Activated naive CD8-positive, alpha-beta T cell treated with anti-CD3 and anti-CD28 coated beads for 36 hours (primary cell): ENCODE results near the gene OR11H6. TPM values are rescaled to one million over a fixed set of nuclear protein-coding genes. Genes with fewer than 3 reads are reported as not detected.
"Not testable (repeated sequence)": the region's sequence is repeated elsewhere in the genome, so short reads cannot be mapped to it uniquely, and the experiment has no call there.

Experiments
- DNase-seq: peaks from one replicate; pipeline ENCODE4 v3.0.0; 2021
- H3K27ac Mint-ChIP-seq: one replicate; pipeline ENCODE4 v1.8.0; 2022; ENCODE audit warnings: mild to moderate bottlenecking, moderate library complexity, mixed read lengths
- H3K27me3 Mint-ChIP-seq: one replicate; pipeline ENCODE4 v1.8.0; 2022; ENCODE audit warnings: mild to moderate bottlenecking, mixed read lengths
- H3K36me3 Mint-ChIP-seq: one replicate; pipeline ENCODE4 v1.8.0; 2021; ENCODE audit warnings: mild to moderate bottlenecking, mixed read lengths
- H3K4me1 Mint-ChIP-seq: one replicate; pipeline ENCODE4 v1.8.0; 2021; ENCODE audit warnings: mixed read lengths
- H3K4me3 Mint-ChIP-seq: one replicate; pipeline ENCODE4 v1.8.0; 2022; ENCODE audit warnings: mild to moderate bottlenecking, moderate library complexity, mixed read lengths
- H3K9me3 Mint-ChIP-seq: one replicate; pipeline ENCODE4 v1.8.0; 2022; ENCODE audit warnings: mixed read lengths
- total RNA-seq, 2 experiments: library from RNA; stranded (reverse); gene quantifications; one replicate each; pipeline ENCODE4 v1.2.3, GENCODE V29; 2021

The OR11H6 gene
- not detected for total RNA-seq

- Mint-ChIP-seq H3K9me3 (peaks cover 3% of the 10 kb centered on the region), H3K36me3 (no peaks in the 10 kb centered on the region), H3K4me1 (no peaks in the 10 kb centered on the region), H3K4me3 (no peak within 1 kb of the TSS), H3K27me3 (peaks cover 13% of the 10 kb centered on the region), H3K27ac (no peak within 1 kb of the TSS)
- no peak for DNase-seq
These were observed at the start of gene OR11H6 for GRCh38 chr14:20223410-20223809. OR11H6 (plus strand) TSS chr14:20223710; CDS start chr14:20223710, 0 bp downstream.

- H3K27me3 Mint-ChIP-seq, H3K27ac Mint-ChIP-seq, DNase-seq, H3K4me1 Mint-ChIP-seq, H3K36me3 Mint-ChIP-seq, H3K4me3 Mint-ChIP-seq, H3K9me3 Mint-ChIP-seq: not testable (repeated sequence)
These were observed 49.3 kb upstream of the OR11H6 start for GRCh38 chr14:20174205-20174604.

- H3K27me3 Mint-ChIP-seq = peaks cover 3% of the 10 kb centered on the region
- no peaks in the 10 kb centered on the region for H3K9me3 Mint-ChIP-seq
- no peaks in the 10 kb centered on the region for H3K4me1 Mint-ChIP-seq
- no peak overlapping the region for H3K27ac Mint-ChIP-seq
- H3K4me3 Mint-ChIP-seq = no peak overlapping the region
- no peaks in the 10 kb centered on the region for H3K36me3 Mint-ChIP-seq
- no peak for DNase-seq
These were observed 47.2 kb upstream of the OR11H6 start for GRCh38 chr14:20176330-20176729.

GRCh38 chr14:20177433-20177974 lies 46.0 kb upstream of the OR11H6 start:
- no peak overlapping the region for H3K4me3 Mint-ChIP-seq
- no peak for DNase-seq
- no peaks in the 10 kb centered on the region for H3K4me1 Mint-ChIP-seq
- H3K36me3 Mint-ChIP-seq = no peaks in the 10 kb centered on the region
- H3K9me3 Mint-ChIP-seq = no peaks in the 10 kb centered on the region
- H3K27ac Mint-ChIP-seq = no peak overlapping the region
- H3K27me3 Mint-ChIP-seq = peaks cover 3% of the 10 kb centered on the region

GRCh38 chr14:20179218-20179617 lies 44.3 kb upstream of the OR11H6 start:
- Mint-ChIP-seq H3K4me3 (no peak overlapping the region), H3K27ac (no peak overlapping the region), H3K9me3 (no peaks in the 10 kb centered on the region), H3K36me3 (no peaks in the 10 kb centered on the region), H3K27me3 (peaks cover 3% of the 10 kb centered on the region), H3K4me1 (no peaks in the 10 kb centered on the region)
- no peak for DNase-seq

- Mint-ChIP-seq H3K27ac (no peak overlapping the region), H3K4me3 (no peak overlapping the region), H3K36me3 (no peaks in the 10 kb centered on the region), H3K9me3 (no peaks in the 10 kb centered on the region), H3K4me1 (no peaks in the 10 kb centered on the region), H3K27me3 (peaks cover 2% of the 10 kb centered on the region)
- no peak for DNase-seq
These were observed 43.6 kb upstream of the OR11H6 start for GRCh38 chr14:20179880-20180279.

- DNase-seq = no peak
- Mint-ChIP-seq H3K4me1 (no peaks in the 10 kb centered on the region), H3K27me3 (peaks cover 1% of the 10 kb centered on the region), H3K4me3 (no peak overlapping the region), H3K9me3 (no peaks in the 10 kb centered on the region), H3K36me3 (no peaks in the 10 kb centered on the region), H3K27ac (no peak overlapping the region)
These were observed 43.0 kb upstream of the OR11H6 start for GRCh38 chr14:20180486-20180885.

GRCh38 chr14:20184181-20184580 lies 39.3 kb upstream of the OR11H6 start:
- no peak for DNase-seq
- peaks cover 10% of the 10 kb centered on the region for H3K27me3 Mint-ChIP-seq
- H3K27ac Mint-ChIP-seq = no peak overlapping the region
- no peak overlapping the region for H3K4me3 Mint-ChIP-seq
- H3K36me3 Mint-ChIP-seq = no peaks in the 10 kb centered on the region
- H3K4me1 Mint-ChIP-seq = no peaks in the 10 kb centered on the region
- no peaks in the 10 kb centered on the region for H3K9me3 Mint-ChIP-seq

- Mint-ChIP-seq H3K4me1 (no peaks in the 10 kb centered on the region), H3K27me3 (peaks cover 10% of the 10 kb centered on the region), H3K36me3 (no peaks in the 10 kb centered on the region), H3K27ac (no peak within 1 kb of the TSS), H3K4me3 (no peak within 1 kb of the TSS), H3K9me3 (no peaks in the 10 kb centered on the region)
- no peak for DNase-seq
These were observed 32.9 kb upstream of the OR11H6 start, which contains the start of gene OR11G2 for GRCh38 chr14:20190596-20190995. OR11G2 (plus strand) TSS chr14:20190896; CDS start chr14:20197438, 6,542 bp downstream.

- Mint-ChIP-seq H3K4me1 (no peaks in the 10 kb centered on the region), H3K36me3 (no peaks in the 10 kb centered on the region), H3K27me3 (peaks cover 11% of the 10 kb centered on the region), H3K9me3 (no peaks in the 10 kb centered on the region), H3K27ac (no peak overlapping the region), H3K4me3 (no peak overlapping the region)
- no peak for DNase-seq
These were observed 32.1 kb upstream of the OR11H6 start for GRCh38 chr14:20191396-20191795.

GRCh38 chr14:20194101-20194500 lies 29.4 kb upstream of the OR11H6 start:
- Mint-ChIP-seq H3K36me3 (no peaks in the 10 kb centered on the region), H3K4me1 (no peaks in the 10 kb centered on the region), H3K4me3 (no peak overlapping the region), H3K27me3 (peaks cover 11% of the 10 kb centered on the region), H3K9me3 (no peaks in the 10 kb centered on the region), H3K27ac (no peak overlapping the region)
- DNase-seq = no peak

GRCh38 chr14:20195170-20195569 lies 28.3 kb upstream of the OR11H6 start:
- H3K27ac Mint-ChIP-seq, H3K9me3 Mint-ChIP-seq, H3K4me3 Mint-ChIP-seq, DNase-seq, H3K36me3 Mint-ChIP-seq, H3K4me1 Mint-ChIP-seq: not testable (repeated sequence)
- peaks cover 11% of the 10 kb centered on the region for H3K27me3 Mint-ChIP-seq

- H3K9me3 Mint-ChIP-seq = no peaks in the 10 kb centered on the region
- H3K4me1 Mint-ChIP-seq = no peaks in the 10 kb centered on the region
- no peak overlapping the region for H3K27ac Mint-ChIP-seq
- DNase-seq = no peak
- no peak overlapping the region for H3K4me3 Mint-ChIP-seq
- H3K36me3 Mint-ChIP-seq = no peaks in the 10 kb centered on the region
- H3K27me3 Mint-ChIP-seq = peaks cover 11% of the 10 kb centered on the region
These were observed 27.6 kb upstream of the OR11H6 start for GRCh38 chr14:20195911-20196310.

- no peak overlapping the region for H3K27ac Mint-ChIP-seq
- H3K27me3 Mint-ChIP-seq = peaks cover 11% of the 10 kb centered on the region
- DNase-seq = no peak
- no peaks in the 10 kb centered on the region for H3K36me3 Mint-ChIP-seq
- H3K4me3 Mint-ChIP-seq = no peak overlapping the region
- H3K9me3 Mint-ChIP-seq = no peaks in the 10 kb centered on the region
- no peaks in the 10 kb centered on the region for H3K4me1 Mint-ChIP-seq
These were observed 26.1 kb upstream of the OR11H6 start for GRCh38 chr14:20197459-20197858.

GRCh38 chr14:20198991-20199390 lies 24.5 kb upstream of the OR11H6 start:
- Mint-ChIP-seq H3K36me3 (no peaks in the 10 kb centered on the region), H3K27ac (no peak overlapping the region), H3K4me3 (no peak overlapping the region), H3K4me1 (no peaks in the 10 kb centered on the region), H3K9me3 (no peaks in the 10 kb centered on the region), H3K27me3 (peaks cover 11% of the 10 kb centered on the region)
- no peak for DNase-seq

- Mint-ChIP-seq H3K4me1 (no peaks in the 10 kb centered on the region), H3K27me3 (no peaks in the 10 kb centered on the region), H3K27ac (no peak overlapping the region), H3K36me3 (no peaks in the 10 kb centered on the region), H3K4me3 (no peak overlapping the region), H3K9me3 (no peaks in the 10 kb centered on the region)
- DNase-seq = no peak
These were observed 18.8 kb upstream of the OR11H6 start for GRCh38 chr14:20204721-20205120.
